Measurements from ENCODE around the gene PPP4R2. TPM values are rescaled to one million over a fixed set of nuclear protein-coding genes. Genes with fewer than 3 reads are reported as not detected.

The PPP4R2 gene
- total RNA-seq, 4 donors from 2014 or later: 31.0 to 60.5 (median 47.0) TPM

DNA sequence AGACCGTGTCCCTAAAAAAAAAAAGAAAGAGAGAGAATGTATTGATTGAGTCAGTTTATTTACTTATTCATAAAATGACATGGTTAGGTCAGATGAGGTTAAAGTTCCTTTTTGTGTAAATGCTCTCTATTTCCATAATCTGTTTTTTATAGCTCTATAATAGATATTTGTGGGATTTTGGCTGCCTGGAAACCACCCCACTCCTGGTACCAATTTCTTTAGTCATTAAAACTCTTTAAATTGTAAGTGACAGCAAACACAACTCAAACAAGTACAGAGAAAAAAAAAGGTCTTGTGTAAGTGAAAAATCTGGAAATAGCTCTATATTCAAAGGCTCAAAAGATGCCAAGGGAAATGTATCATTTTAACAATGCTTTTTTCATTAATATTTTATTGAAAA, 11.0 kb upstream of the PPP4R2 start:
- no peak overlapping the region for H3K27ac ChIP-seq
- no peaks in the 10 kb centered on the region for H3K36me3 ChIP-seq
- intact Hi-C loops (cut with DNase I; ENCODE audit: low total_unique reads) (no loop called here), in situ Hi-C loops (cut with MboI; ENCODE audit: low sequenced_read_pairs in 4 of 4) (no loop called here)
- TF ChIP-seq POLR2A (IDR thresholded peaks at IDR 0.05): no peak
- TF ChIP-seq, protein P1, sequence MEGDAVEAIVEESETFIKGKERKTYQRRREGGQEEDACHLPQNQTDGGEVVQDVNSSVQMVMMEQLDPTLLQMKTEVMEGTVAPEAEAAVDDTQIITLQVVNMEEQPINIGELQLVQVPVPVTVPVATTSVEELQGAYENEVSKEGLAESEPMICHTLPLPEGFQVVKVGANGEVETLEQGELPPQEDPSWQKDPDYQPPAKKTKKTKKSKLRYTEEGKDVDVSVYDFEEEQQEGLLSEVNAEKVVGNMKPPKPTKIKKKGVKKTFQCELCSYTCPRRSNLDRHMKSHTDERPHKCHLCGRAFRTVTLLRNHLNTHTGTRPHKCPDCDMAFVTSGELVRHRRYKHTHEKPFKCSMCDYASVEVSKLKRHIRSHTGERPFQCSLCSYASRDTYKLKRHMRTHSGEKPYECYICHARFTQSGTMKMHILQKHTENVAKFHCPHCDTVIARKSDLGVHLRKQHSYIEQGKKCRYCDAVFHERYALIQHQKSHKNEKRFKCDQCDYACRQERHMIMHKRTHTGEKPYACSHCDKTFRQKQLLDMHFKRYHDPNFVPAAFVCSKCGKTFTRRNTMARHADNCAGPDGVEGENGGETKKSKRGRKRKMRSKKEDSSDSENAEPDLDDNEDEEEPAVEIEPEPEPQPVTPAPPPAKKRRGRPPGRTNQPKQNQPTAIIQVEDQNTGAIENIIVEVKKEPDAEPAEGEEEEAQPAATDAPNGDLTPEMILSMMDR (IDR thresholded peaks at IDR 0.05 in 4 of 5, conservative IDR thresholded peaks at IDR 0.05 in 1 of 5): no peak
- H3K4me1 ChIP-seq: no peaks in the 10 kb centered on the region
- no peak overlapping the region for H3K4me3 ChIP-seq
- ATAC-seq (no peak), DNase-seq (no peak)
- H3K9me3 ChIP-seq: no peaks in the 10 kb centered on the region
- no peaks in the 10 kb centered on the region for H3K27me3 ChIP-seq

DNA sequence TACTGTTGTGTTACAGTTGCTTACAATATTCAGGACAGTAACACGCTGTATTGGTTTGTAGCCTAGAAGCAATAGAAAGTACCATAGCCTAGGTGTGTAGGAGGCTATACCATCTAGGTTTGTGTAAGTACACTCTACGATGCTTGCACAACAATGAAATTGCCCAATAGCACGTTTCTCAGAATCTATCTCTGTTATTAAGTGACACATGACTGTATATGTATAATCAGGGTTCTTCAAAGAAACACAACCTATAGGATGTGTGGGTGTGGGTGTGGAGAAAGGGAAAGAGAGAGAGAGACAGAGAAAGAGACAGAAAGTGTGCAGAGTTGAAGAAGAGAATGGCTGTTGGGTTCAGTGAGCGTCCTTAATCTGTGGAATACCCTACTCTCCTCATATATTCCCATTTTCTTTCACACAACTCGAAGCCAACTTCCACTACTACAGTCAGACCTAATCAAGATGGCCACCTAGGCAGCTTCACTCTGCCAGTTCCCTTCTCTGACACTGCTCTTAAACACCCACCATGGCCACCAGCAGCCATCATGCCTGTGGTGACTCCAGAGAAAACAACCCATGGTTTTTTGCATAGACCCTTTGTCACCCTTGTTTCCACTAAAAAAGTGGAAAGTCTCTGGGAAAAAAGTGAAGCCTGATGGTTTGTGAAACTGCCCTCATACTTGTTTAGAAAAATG, 5.8 kb upstream of the PPP4R2 start:
- Histone ChIP-seq H3K27ac (no peak overlapping the region), H3K9me3 (no peaks in the 10 kb centered on the region), H3K4me3 (no peak overlapping the region), H3K36me3 (no peaks in the 10 kb centered on the region), H3K27me3 (no peaks in the 10 kb centered on the region), H3K4me1 (peaks cover 0 to 5% of the 10 kb centered on the region in 2 donors)
- TF ChIP-seq POLR2A (IDR thresholded peaks at IDR 0.05): no peak
- TF ChIP-seq, protein P1 (IDR thresholded peaks at IDR 0.05 in 4 of 5, conservative IDR thresholded peaks at IDR 0.05 in 1 of 5): no peak
- in situ Hi-C loops (cut with MboI; ENCODE audit: low sequenced_read_pairs in 4 of 4) (no loop called here), intact Hi-C loops (cut with DNase I; ENCODE audit: low total_unique reads) (loop anchor here (10.0 kb wide), 1 partner anchor 546 kb away; the partner anchor contains the start of gene RYBP)
- no peak for ATAC-seq
- DNase-seq: no peak

DNA sequence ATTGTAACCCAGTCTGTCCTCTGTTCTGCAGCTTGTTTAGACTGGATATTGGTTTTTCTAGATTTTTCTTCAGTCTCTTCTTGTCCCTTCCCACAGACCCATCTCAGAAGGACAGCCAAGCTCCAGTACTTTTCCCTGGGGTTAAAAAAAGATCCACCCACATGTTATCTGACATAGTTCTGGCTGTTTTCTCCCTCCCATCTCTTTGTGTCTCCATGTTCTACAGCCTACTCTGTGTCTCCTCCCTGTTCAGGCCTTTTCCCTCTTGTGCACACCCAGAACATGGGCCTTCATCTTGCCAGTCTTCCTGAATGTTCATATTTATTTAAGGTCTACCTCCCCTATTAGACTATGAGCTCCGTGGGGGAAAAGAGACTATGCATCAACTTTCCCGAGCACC, 5.1 kb upstream of the PPP4R2 start:
- Histone ChIP-seq H3K36me3 (no peaks in the 10 kb centered on the region), H3K9me3 (no peaks in the 10 kb centered on the region), H3K4me1 (peaks cover 0 to 5% of the 10 kb centered on the region in 2 donors), H3K4me3 (no peak overlapping the region), H3K27ac (no peak overlapping the region), H3K27me3 (no peaks in the 10 kb centered on the region)
- no peak for ATAC-seq
- DNase-seq: no peak
- intact Hi-C loops (cut with DNase I; ENCODE audit: low total_unique reads) (loop anchor here (10.0 kb wide), 1 partner anchor 547 kb away; the partner anchor contains the start of gene RYBP), in situ Hi-C loops (cut with MboI; ENCODE audit: low sequenced_read_pairs in 4 of 4) (no loop called here)
- TF ChIP-seq, protein P1 (IDR thresholded peaks at IDR 0.05 in 4 of 5, conservative IDR thresholded peaks at IDR 0.05 in 1 of 5): no peak
- TF ChIP-seq POLR2A (IDR thresholded peaks at IDR 0.05): no peak

DNA sequence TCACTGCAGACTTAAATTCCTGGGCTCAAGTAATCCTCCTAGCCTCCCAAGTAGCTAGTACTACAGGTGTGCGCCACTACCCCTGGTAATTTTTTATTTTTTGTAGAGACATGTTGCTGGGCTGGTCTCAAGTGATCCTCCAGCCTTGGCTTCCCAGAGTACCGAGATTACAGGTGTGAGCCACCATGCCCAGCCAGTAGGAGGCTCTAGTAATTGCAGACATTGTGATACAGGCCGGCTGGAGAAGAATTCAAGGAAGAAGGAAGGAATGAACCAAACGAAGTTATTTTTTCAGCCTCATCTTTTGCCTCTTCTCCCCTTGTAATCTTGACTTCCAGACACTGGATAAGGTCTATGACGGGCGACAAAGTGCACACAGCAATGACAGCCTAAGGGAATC, 3.2 kb upstream of the PPP4R2 start:
- H3K36me3 ChIP-seq: no peaks in the 10 kb centered on the region
- intact Hi-C loops (cut with DNase I; ENCODE audit: low total_unique reads): loop anchor here (10.0 kb wide), 1 partner anchor 549 kb away; the partner anchor contains the start of gene RYBP
- in situ Hi-C loops (cut with MboI; ENCODE audit: low sequenced_read_pairs in 4 of 4): no loop called here
- TF ChIP-seq, protein P1 (IDR thresholded peaks at IDR 0.05 in 4 of 5, conservative IDR thresholded peaks at IDR 0.05 in 1 of 5): no peak
- TF ChIP-seq POLR2A (IDR thresholded peaks at IDR 0.05): no peak
- no peak for DNase-seq
- no peak for ATAC-seq
- no peak overlapping the region for H3K27ac ChIP-seq
- peaks cover 10 to 12% of the 10 kb centered on the region in 2 donors for H3K4me1 ChIP-seq
- no peaks in the 10 kb centered on the region for H3K9me3 ChIP-seq
- no peaks in the 10 kb centered on the region for H3K27me3 ChIP-seq
- no peak overlapping the region for H3K4me3 ChIP-seq
